Esophagus (tissue), 2 donors: ENCODE measurements around the gene PECR. TPM values are rescaled to one million over a fixed set of nuclear protein-coding genes. Genes with fewer than 3 reads are reported as not detected.
A peak's percentile ranks its signal among the peaks of the same experiment; 100 is the strongest.

Experiments used
- H3K27ac ChIP-seq, 2 donors: one replicate each; pipeline ENCODE4 v1.5.1; 2013; ENCODE audit warnings: low read depth in 2 of 2, mild to moderate bottlenecking in 2 of 2, inconsistent platforms in 1 of 2, low read length in 1 of 2, moderate library complexity in 1 of 2
- H3K27me3 ChIP-seq, 2 donors: one replicate each; pipeline ENCODE4 v1.6.1; 2013; ENCODE audit warnings: low read length in 2 of 2, control low read depth in 1 of 2, mild to moderate bottlenecking in 1 of 2; ENCODE audit not compliant: insufficient read depth in 2 of 2, control insufficient read depth in 1 of 2
- H3K36me3 ChIP-seq, 2 donors: one replicate each; pipeline ENCODE4 v1.6.1; 2013; ENCODE audit warnings: low read length in 1 of 2; ENCODE audit not compliant: control insufficient read depth in 2 of 2, insufficient read depth in 2 of 2
- H3K4me1 ChIP-seq, 2 donors: one replicate each; pipeline ENCODE4 v1.6.1; 2013; ENCODE audit warnings: low read length in 1 of 2; ENCODE audit not compliant: control insufficient read depth in 2 of 2, insufficient read depth in 2 of 2
- H3K4me3 ChIP-seq, 2 donors: one replicate each; pipeline ENCODE4 v1.5.1; 2013; ENCODE audit warnings: low read length in 2 of 2, mild to moderate bottlenecking in 2 of 2, low read depth in 1 of 2, moderate library complexity in 1 of 2
- H3K9me3 ChIP-seq, 2 donors: one replicate each; pipeline ENCODE4 v1.6.1; 2013; ENCODE audit warnings: mild to moderate bottlenecking in 2 of 2, low read depth in 1 of 2, low read length in 1 of 2, moderate library complexity in 1 of 2; ENCODE audit not compliant: control insufficient read depth in 2 of 2, insufficient read depth in 1 of 2
- WGBS, 2 donors: extraction: QIAGEN DNeasy Blood & Tissue Kit; methylation state at CpG; one replicate each; pipeline ENCODE4 v1.1.7; 2013; 5-methylcytosine and 5-hydroxymethylcytosine counted together
- polyA plus RNA-seq, 2 donors: library from polyadenylated mRNA; stranded (reverse); fragments of 200-250 nt; gene quantifications; one replicate each; pipeline ENCODE4 v1.2.3, GENCODE V29; 2013
- donor health status: healthy with polysubstance abuse.
- donor health status: Bipolar disorder and iron deficiency.

The PECR gene
- polyA plus RNA-seq, 2 donors: 2.5 to 3.6 TPM

DNA sequence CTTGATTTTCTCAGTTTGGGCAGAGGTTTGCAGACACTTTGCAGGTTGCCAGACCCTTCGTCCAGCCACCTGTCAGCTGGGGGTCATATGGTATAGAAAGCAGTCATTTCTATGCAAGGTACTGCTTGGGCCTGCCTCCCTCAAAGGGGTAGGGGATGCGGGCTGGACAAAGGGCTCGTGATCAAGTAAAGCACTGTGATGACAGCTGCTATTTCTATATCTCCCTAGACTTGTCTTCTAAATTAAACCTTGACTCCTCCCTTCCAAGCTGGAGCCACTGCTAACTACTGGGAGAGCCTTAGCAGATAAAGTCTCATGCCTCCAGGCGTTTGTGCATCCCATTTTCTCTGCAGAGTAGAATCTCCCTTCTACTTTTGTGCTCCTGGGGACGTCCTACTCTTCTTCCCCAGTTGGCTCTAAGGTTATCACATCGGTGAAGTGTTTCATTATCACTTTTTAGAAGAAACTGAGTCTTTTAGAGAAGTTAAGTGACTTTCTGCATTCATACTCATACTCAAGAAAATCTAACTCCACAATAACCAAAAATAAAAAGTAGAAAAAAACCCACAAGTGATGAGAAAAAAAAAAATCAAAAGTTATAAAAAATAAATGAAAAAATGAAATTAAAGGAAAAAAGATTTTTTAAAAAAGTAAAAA, 26.8 kb upstream of the PECR start:
- Histone ChIP-seq H3K4me1 (no peaks in the 10 kb centered on the region), H3K9me3 (no peaks in the 10 kb centered on the region), H3K4me3 (peak overlapping the region in 1 of 2 donors; percentile 96), H3K27me3 (no peaks in the 10 kb centered on the region), H3K27ac (no peak overlapping the region), H3K36me3 (peaks cover 3 to 4% of the 10 kb centered on the region in 2 donors)
- 39 to 46% methylated on average over 6 of the region's 6 CpGs for WGBS, 2 donors

GRCh38 chr2:216107760-216108159, 26.2 kb upstream of the PECR start:
- Histone ChIP-seq H3K27ac (no peak overlapping the region), H3K9me3 (no peaks in the 10 kb centered on the region), H3K4me1 (no peaks in the 10 kb centered on the region), H3K36me3 (no peaks in the 10 kb centered on the region), H3K4me3 (peak overlapping the region; percentile 2 to 16), H3K27me3 (no peaks in the 10 kb centered on the region)
- 40% methylated on average over 13 of the region's 13 CpGs for WGBS, 2 donors

GRCh38 chr2:216107320-216107719, 25.7 kb upstream of the PECR start:
- 84 to 85% methylated on average over 8 of the region's 8 CpGs for WGBS, 2 donors
- H3K27ac ChIP-seq: no peak overlapping the region
- H3K27me3 ChIP-seq: no peaks in the 10 kb centered on the region
- H3K4me1 ChIP-seq: no peaks in the 10 kb centered on the region
- no peaks in the 10 kb centered on the region for H3K9me3 ChIP-seq
- H3K36me3 ChIP-seq: no peaks in the 10 kb centered on the region
- H3K4me3 ChIP-seq: peak overlapping the region in 1 of 2 donors; percentile 2

DNA sequence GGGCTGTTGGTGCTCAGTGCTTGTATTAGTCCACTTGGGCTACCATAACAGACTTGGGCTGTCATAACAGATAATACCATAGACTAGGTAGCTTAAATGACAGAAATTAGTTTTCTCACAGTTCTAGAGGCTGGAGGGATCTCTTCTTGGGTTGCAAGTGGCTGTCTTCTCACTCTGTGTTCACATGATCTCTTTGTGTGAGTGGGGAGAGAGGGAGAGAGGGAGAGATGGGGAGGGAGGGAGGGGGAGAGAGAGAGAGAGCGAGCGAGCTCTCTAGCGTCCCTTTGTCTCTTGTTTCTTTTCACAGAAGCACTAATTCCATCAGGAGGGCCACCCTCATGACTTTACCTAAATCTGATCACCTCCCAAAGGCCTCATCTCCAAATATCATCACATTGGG, 23.1 kb upstream of the PECR start:
- WGBS, 2 donors: 90 to 93% methylated on average over 3 of the region's 3 CpGs
- Histone ChIP-seq H3K36me3 (no peaks in the 10 kb centered on the region), H3K4me3 (no peak overlapping the region)

DNA sequence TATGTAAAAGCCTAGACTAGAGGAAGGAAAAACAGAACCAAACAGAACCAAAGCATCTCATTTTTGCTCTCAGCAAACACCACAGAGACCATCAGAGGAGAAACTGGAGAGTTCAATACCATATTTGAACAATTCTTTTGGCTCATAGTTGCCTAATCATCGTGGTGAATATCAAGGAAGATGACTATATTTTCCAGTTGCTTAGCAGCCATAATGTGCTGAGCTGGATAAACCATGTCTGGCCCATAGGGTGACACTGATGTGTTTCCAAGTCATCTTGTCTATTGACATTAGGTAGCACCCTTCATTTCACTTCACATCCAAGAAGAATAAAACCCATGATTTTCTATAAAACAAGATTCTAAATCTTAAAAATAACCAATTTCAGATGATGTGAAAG, 21.6 kb upstream of the PECR start:
- Histone ChIP-seq H3K27me3 (no peaks in the 10 kb centered on the region), H3K27ac (no peak overlapping the region), H3K9me3 (no peaks in the 10 kb centered on the region), H3K4me3 (no peak overlapping the region), H3K36me3 (no peaks in the 10 kb centered on the region), H3K4me1 (no peaks in the 10 kb centered on the region)
- WGBS, 2 donors: 48 to 62% methylated on average over 1 of the region's 1 CpG

More for the DNA sequence above, 23.1 kb upstream of the PECR start:
- Histone ChIP-seq H3K27ac (no peak overlapping the region), H3K27me3 (no peaks in the 10 kb centered on the region), H3K4me1 (no peaks in the 10 kb centered on the region), H3K9me3 (no peaks in the 10 kb centered on the region)

- H3K36me3 ChIP-seq: no peaks in the 10 kb centered on the region
- H3K4me3 ChIP-seq: no peak overlapping the region
- H3K27me3 ChIP-seq: no peaks in the 10 kb centered on the region
- WGBS, 2 donors: 87 to 90% methylated on average over 4 of the region's 4 CpGs
- no peaks in the 10 kb centered on the region for H3K9me3 ChIP-seq
- H3K27ac ChIP-seq: no peak overlapping the region
- H3K4me1 ChIP-seq: no peaks in the 10 kb centered on the region
Measured at GRCh38 chr2:216101109-216101508, 19.5 kb upstream of the PECR start.

GRCh38 chr2:216098421-216099334, 17.1 kb upstream of the PECR start:
- Histone ChIP-seq H3K36me3 (no peaks in the 10 kb centered on the region), H3K27me3 (no peaks in the 10 kb centered on the region)
- WGBS, 2 donors: 93 to 96% methylated on average over 9 of the region's 9 CpGs

GRCh38 chr2:216094701-216095100, 13.1 kb upstream of the PECR start:
- H3K36me3 ChIP-seq: no peaks in the 10 kb centered on the region
- H3K4me1 ChIP-seq: no peaks in the 10 kb centered on the region
- no peak overlapping the region for H3K4me3 ChIP-seq
- 88% methylated on average over 3 of the region's 3 CpGs for WGBS, 2 donors
- no peaks in the 10 kb centered on the region for H3K9me3 ChIP-seq
- no peaks in the 10 kb centered on the region for H3K27me3 ChIP-seq
- H3K27ac ChIP-seq: no peak overlapping the region

More at GRCh38 chr2:216098421-216099334, 17.1 kb upstream of the PECR start:
- Histone ChIP-seq H3K9me3 (no peaks in the 10 kb centered on the region), H3K4me1 (no peaks in the 10 kb centered on the region), H3K27ac (no peak overlapping the region), H3K4me3 (no peak overlapping the region)

GRCh38 chr2:216092646-216093045, 11.0 kb upstream of the PECR start:
- WGBS, 2 donors: 79 to 86% methylated on average over 2 of the region's 2 CpGs
- Histone ChIP-seq H3K4me1 (no peaks in the 10 kb centered on the region), H3K27me3 (no peaks in the 10 kb centered on the region), H3K36me3 (no peaks in the 10 kb centered on the region), H3K4me3 (no peak overlapping the region), H3K9me3 (no peaks in the 10 kb centered on the region), H3K27ac (no peak overlapping the region)
